HL-60 (cell line): ENCODE data around the gene TAOK2.

ENCODE experiments used
- DNase-seq, 2 experiments: peaks; one replicate each; pipeline ENCODE4 v3.0.0-alpha.2; 2010 to 2020; ENCODE audit warnings: low read depth in 1 of 2, low spot score in 1 of 2
- H3K27ac ChIP-seq: fragments of 250-450 bp; sonication (Bioruptor Pico); replicated peaks from 2 replicates; pipeline ENCODE4 v1.5.1; 2020; ENCODE audit warnings: mild to moderate bottlenecking, moderate library complexity
- H3K27me3 ChIP-seq: fragments of 250-450 bp; sonication (Bioruptor Pico); 2 replicates; pipeline ENCODE4 v1.5.1; 2021; ENCODE audit warnings: mild to moderate bottlenecking, moderate library complexity; ENCODE audit not compliant: insufficient read depth, poor library complexity, severe bottlenecking
- H3K4me3 ChIP-seq: replicated peaks from 2 replicates; pipeline ENCODE4 v1.5.1; 2011; ENCODE audit warnings: mild to moderate bottlenecking, control low read depth, low read length; ENCODE audit not compliant: insufficient read depth
- CTCF ChIP-seq: IDR thresholded peaks from one replicate; pipeline ENCODE4 v1.5.1; 2011; ENCODE audit warnings: low read length, control low read depth, inconsistent platforms; ENCODE audit not compliant: insufficient read depth
- GABPA ChIP-seq: IDR thresholded peaks from 2 replicates; pipeline ENCODE4 v1.6.1; 2012; ENCODE audit warnings: low read depth
- POLR2AphosphoS5 ChIP-seq: IDR thresholded peaks from 2 replicates; pipeline ENCODE4 v1.6.1; 2012; ENCODE audit warnings: low read depth
- SPI1 ChIP-seq: IDR thresholded peaks from 2 replicates; pipeline ENCODE4 v1.6.1; 2012; ENCODE audit warnings: low read depth, mild to moderate bottlenecking, borderline replicate concordance
- TF ChIP-seq, protein P1 (sequence below): IDR thresholded peaks from 2 replicates; pipeline ENCODE4 v1.6.1; 2012; ENCODE audit warnings: low read depth; ENCODE audit not compliant: insufficient replicate concordance

The TAOK2 gene

GRCh38 chr16:30003670-30004423 lies 30.2 kb downstream of the TAOK2 start:
- H3K27ac ChIP-seq: no peak overlapping the region
- no peak overlapping the region for H3K4me3 ChIP-seq
- DNase-seq: no peak
- TF ChIP-seq, protein P1, sequence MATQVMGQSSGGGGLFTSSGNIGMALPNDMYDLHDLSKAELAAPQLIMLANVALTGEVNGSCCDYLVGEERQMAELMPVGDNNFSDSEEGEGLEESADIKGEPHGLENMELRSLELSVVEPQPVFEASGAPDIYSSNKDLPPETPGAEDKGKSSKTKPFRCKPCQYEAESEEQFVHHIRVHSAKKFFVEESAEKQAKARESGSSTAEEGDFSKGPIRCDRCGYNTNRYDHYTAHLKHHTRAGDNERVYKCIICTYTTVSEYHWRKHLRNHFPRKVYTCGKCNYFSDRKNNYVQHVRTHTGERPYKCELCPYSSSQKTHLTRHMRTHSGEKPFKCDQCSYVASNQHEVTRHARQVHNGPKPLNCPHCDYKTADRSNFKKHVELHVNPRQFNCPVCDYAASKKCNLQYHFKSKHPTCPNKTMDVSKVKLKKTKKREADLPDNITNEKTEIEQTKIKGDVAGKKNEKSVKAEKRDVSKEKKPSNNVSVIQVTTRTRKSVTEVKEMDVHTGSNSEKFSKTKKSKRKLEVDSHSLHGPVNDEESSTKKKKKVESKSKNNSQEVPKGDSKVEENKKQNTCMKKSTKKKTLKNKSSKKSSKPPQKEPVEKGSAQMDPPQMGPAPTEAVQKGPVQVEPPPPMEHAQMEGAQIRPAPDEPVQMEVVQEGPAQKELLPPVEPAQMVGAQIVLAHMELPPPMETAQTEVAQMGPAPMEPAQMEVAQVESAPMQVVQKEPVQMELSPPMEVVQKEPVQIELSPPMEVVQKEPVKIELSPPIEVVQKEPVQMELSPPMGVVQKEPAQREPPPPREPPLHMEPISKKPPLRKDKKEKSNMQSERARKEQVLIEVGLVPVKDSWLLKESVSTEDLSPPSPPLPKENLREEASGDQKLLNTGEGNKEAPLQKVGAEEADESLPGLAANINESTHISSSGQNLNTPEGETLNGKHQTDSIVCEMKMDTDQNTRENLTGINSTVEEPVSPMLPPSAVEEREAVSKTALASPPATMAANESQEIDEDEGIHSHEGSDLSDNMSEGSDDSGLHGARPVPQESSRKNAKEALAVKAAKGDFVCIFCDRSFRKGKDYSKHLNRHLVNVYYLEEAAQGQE: no peak
- no peak for TF ChIP-seq POLR2AphosphoS5
- no peaks in the 10 kb centered on the region for H3K27me3 ChIP-seq

DNA sequence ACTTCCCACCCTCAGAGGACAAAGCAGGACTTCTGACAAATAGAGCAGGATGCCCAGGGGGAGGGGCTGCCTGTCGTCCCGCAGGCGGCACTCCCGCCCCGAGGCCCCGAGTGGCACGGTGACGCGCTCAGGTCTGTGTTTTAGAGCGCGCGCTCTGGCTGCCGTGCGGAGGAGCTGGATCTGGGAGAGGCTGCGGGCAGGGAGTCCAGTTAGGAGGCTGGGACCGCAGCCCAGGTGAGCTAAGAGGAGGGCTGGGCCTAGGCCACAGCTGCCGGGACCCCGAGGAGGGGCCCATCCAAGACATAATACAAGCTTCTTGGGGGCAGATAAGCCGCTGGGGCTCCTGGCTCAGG lies 30.7 kb downstream of the TAOK2 start:
- H3K27ac ChIP-seq: no peak overlapping the region
- no peak for TF ChIP-seq GABPA
- no peak for TF ChIP-seq CTCF
- no peak for DNase-seq

DNA sequence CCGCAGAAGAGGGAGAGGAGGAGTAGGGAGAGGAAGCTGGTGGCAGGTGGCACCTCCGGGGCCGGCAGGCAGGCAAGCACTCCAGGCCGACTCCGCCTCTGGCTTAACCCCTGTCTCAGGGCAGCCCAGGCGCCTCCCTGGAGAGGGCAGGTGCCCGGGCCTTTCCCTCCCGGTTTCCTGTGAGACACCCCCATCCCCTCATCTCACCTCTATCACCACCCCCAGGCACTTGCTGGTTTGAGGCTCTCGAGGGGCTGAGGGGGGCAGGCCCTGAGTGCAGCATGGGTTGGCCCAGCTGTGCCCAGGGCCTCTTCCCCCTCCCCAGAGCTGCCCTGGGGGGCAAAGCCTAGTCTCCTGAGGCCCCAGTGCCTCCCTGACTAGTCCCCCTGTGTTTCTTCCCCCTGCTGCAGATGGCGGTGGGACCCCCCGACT lies 31.2 kb downstream of the TAOK2 start:
- H3K4me3 ChIP-seq: no peak overlapping the region
- H3K27me3 ChIP-seq: no peaks in the 10 kb centered on the region
- TF ChIP-seq GABPA (no peak), POLR2AphosphoS5 (no peak), CTCF (no peak), SPI1 (no peak)
- TF ChIP-seq, protein P1: no peak
- H3K27ac ChIP-seq: no peak overlapping the region
- no peak for DNase-seq

More for the DNA sequence above, 30.7 kb downstream of the TAOK2 start:
- no peak overlapping the region for H3K4me3 ChIP-seq
- H3K27me3 ChIP-seq: no peaks in the 10 kb centered on the region

- Histone ChIP-seq H3K27ac (no peak overlapping the region), H3K4me3 (no peak overlapping the region), H3K27me3 (no peaks in the 10 kb centered on the region)
- TF ChIP-seq POLR2AphosphoS5 (no peak), CTCF (peak; percentile 73)
- DNase-seq: peak in 1 of 2 experiments; percentile 35
These were observed 31.9 kb downstream of the TAOK2 start for GRCh38 chr16:30005341-30006094.
